ENCODE measurements around the gene CCDC97. TPM values are rescaled to one million over a fixed set of nuclear protein-coding genes. Genes with fewer than 3 reads are reported as not detected.

Gene CCDC97
- total RNA-seq, 1 experiment from 2014 or later, result 25.5 TPM

- no peak overlapping the region for H3K4me3 ChIP-seq (ENCODE audit: low read depth in 2 of 2, low read length in 2 of 2)
- H3K36me3 ChIP-seq (ENCODE audit: control insufficient read depth, insufficient read depth, low read length), result peaks cover 2% of the 10 kb centered on the region; the same call in 1 of the 2 replicates
- TF ChIP-seq REST (IDR thresholded peaks at IDR 0.05; ENCODE audit: insufficient read depth in 1 of 2, low read depth in 2 of 2, low read length in 1 of 2) (no peak), CTCF (IDR thresholded peaks at IDR 0.05) (no peak), SIN3A (IDR thresholded peaks at IDR 0.05; ENCODE audit: borderline replicate concordance, insufficient read depth, low read depth, low read length) (no peak), TCF7L2 (IDR thresholded peaks at IDR 0.05; ENCODE audit: low read depth, low read length) (no peak), POLR2AphosphoS5 (IDR thresholded peaks at IDR 0.05; ENCODE audit: low read depth, low read length) (no peak)
- H3K27ac ChIP-seq (ENCODE audit: low read length), result no peak overlapping the region
- no peaks in the 10 kb centered on the region for H3K9me3 ChIP-seq (ENCODE audit: control insufficient read depth, insufficient read depth, low read depth, low read length)
- no peak for ATAC-seq
- in situ Hi-C loops (cut with HindIII; ENCODE audit: low pct_unique_long_range_greater_than_20kb, low sequenced_read_pairs) (no loop called here), intact Hi-C loops (cut with micrococcal nuclease; ENCODE audit: unreplicated experiment) (no loop called here)
- no peaks in the 10 kb centered on the region for H3K27me3 ChIP-seq (ENCODE audit: control insufficient read depth, insufficient read depth, low read length)
- BruUV-seq (replicated peaks), result no TSS peak
- no peak for DNase-seq (ENCODE audit: low read depth, low spot score)
- no peaks in the 10 kb centered on the region for H3K4me1 ChIP-seq (ENCODE audit: control insufficient read depth, insufficient read depth, low read length)
- POLR2A ChIA-PET, result no interaction called here
- CTCF ChIA-PET, result interaction anchor here (0.6 kb wide), 1 partner anchor 79 kb away, joined by 5 read pairs; no protein-coding TSS in a partner anchor
Measured at GRCh38 chr19:41356984-41357739, 47.2 kb downstream of the CCDC97 start.

- H3K4me1 ChIP-seq (ENCODE audit: control insufficient read depth, insufficient read depth, low read length), result no peaks in the 10 kb centered on the region
- BruUV-seq (replicated peaks), result no TSS peak
- POLR2A ChIA-PET, result no interaction called here
- no peak overlapping the region for H3K4me3 ChIP-seq (ENCODE audit: low read depth in 2 of 2, low read length in 2 of 2)
- in situ Hi-C loops (cut with HindIII; ENCODE audit: low pct_unique_long_range_greater_than_20kb, low sequenced_read_pairs), result no loop called here
- H3K36me3 ChIP-seq (ENCODE audit: control insufficient read depth, insufficient read depth, low read length), result no peaks in the 10 kb centered on the region
- DNase-seq (ENCODE audit: low read depth, low spot score) (no peak), ATAC-seq (no peak)
- no peaks in the 10 kb centered on the region for H3K9me3 ChIP-seq (ENCODE audit: control insufficient read depth, insufficient read depth, low read depth, low read length)
- no peaks in the 10 kb centered on the region for H3K27me3 ChIP-seq (ENCODE audit: control insufficient read depth, insufficient read depth, low read length)
- CTCF ChIA-PET, result no interaction called here
- intact Hi-C loops (cut with micrococcal nuclease; ENCODE audit: unreplicated experiment), result no loop called here
- no peak overlapping the region for H3K27ac ChIP-seq (ENCODE audit: low read length)
- TF ChIP-seq POLR2AphosphoS5 (IDR thresholded peaks at IDR 0.05; ENCODE audit: low read depth, low read length), result no peak
- no peak for TF ChIP-seq TCF7L2 (IDR thresholded peaks at IDR 0.05; ENCODE audit: low read depth, low read length)
- no peak for TF ChIP-seq SIN3A (IDR thresholded peaks at IDR 0.05; ENCODE audit: borderline replicate concordance, insufficient read depth, low read depth, low read length)
- TF ChIP-seq CTCF (IDR thresholded peaks at IDR 0.05), result no peak
- TF ChIP-seq REST (IDR thresholded peaks at IDR 0.05; ENCODE audit: insufficient read depth in 1 of 2, low read depth in 2 of 2, low read length in 1 of 2), result no peak
Measured at GRCh38 chr19:41357746-41358145, 47.8 kb downstream of the CCDC97 start.
